GM12878 (cell line): ENCODE data around the gene EPS8.

Experiments used
- CHD4 ChIP-seq: fragments of 200-600 bp; sonication (generic); IDR thresholded peaks from 2 replicates; pipeline ENCODE4 v1.6.1; 2016; ENCODE audit warnings: mild to moderate bottlenecking
- FOS ChIP-seq: IDR thresholded peaks from 3 replicates; pipeline ENCODE4 v1.6.1; 2011; ENCODE audit warnings: borderline replicate concordance; ENCODE audit not compliant: insufficient read length; ENCODE audit errors: extremely low read depth
- FOXK2 ChIP-seq: fragments of 450-650 bp; IDR thresholded peaks from 2 replicates; pipeline ENCODE4 v1.6.1; 2017; ENCODE audit warnings: mild to moderate bottlenecking, moderate library complexity
- MEF2A ChIP-seq: IDR thresholded peaks from 2 replicates; pipeline ENCODE4 v1.6.1; 2011; ENCODE audit warnings: low read depth, mild to moderate bottlenecking, low read length, moderate library complexity; ENCODE audit not compliant: insufficient read depth
- RFX5 ChIP-seq: IDR thresholded peaks from 2 replicates; pipeline ENCODE4 v1.6.1; 2011; ENCODE audit warnings: low read depth, low read length, improper control_type of control experiment

DNA sequence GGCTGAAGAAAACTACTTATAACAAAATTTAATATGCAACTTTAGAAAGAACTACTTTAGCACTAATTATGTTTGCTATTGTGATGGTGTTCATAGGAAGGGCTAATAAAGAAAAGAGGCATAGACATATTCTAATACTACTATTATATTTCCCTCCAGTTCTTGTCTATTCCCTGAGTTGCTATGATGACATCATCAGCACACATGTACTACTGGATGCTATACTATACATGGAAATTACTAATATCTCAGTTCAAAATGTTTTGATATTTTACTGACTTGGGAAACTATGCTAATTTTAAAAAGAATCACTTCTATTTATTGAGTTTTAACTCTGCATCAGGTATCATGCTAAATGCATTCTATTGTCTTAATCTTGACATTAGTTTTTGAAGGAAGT is 101.6 kb downstream of the EPS8 start:
- no peak for TF ChIP-seq FOXK2
- no peak for TF ChIP-seq MEF2A
- no peak for TF ChIP-seq RFX5
- TF ChIP-seq CHD4: no peak
- no peak for TF ChIP-seq FOS
